Thoracic aorta (tissue), 2 donors: ENCODE measurements around the gene GDF10. TPM values are rescaled to one million over a fixed set of nuclear protein-coding genes. Genes with fewer than 3 reads are reported as not detected.

ENCODE experiments used
- ATAC-seq: fragments of 150-250 bp; one replicate; pipeline ENCODE4 v1.8.0; 2017; ENCODE audit warnings: low read depth; ENCODE audit not compliant: insufficient number of reproducible peaks, low FRiP score
- DNase-seq: peaks from one replicate; pipeline ENCODE4 v3.0.0-alpha.2; 2020; ENCODE audit warnings: low spot score
- H3K27ac ChIP-seq, 2 donors: fragments of 200-600 bp; sonication (generic); 1 replicate in 1 of 2; 2 replicates in 1 of 2; pipeline ENCODE4 v1.5.1; 2016; ENCODE audit warnings: mild to moderate bottlenecking in 2 of 2, moderate library complexity in 2 of 2
- H3K27me3 ChIP-seq: fragments of 200-600 bp; sonication (generic); replicated peaks from 2 replicates; pipeline ENCODE4 v1.6.0; 2016; ENCODE audit warnings: mild to moderate bottlenecking; ENCODE audit not compliant: insufficient read depth
- H3K36me3 ChIP-seq: fragments of 200-600 bp; sonication (generic); one replicate; pipeline ENCODE4 v1.5.1; 2016
- H3K4me1 ChIP-seq, 2 donors: fragments of 200-600 bp; sonication (generic); 1 replicate in 1 of 2; 2 replicates in 1 of 2; pipeline versions ENCODE4 v1.5.1 to v1.6.0; 2016; ENCODE audit warnings: low read depth in 2 of 2, mild to moderate bottlenecking in 1 of 2; ENCODE audit not compliant: control insufficient read depth in 1 of 2
- H3K4me3 ChIP-seq: fragments of 200-600 bp; sonication (generic); 2 replicates; pipeline ENCODE4 v1.5.1; 2016; ENCODE audit warnings: mild to moderate bottlenecking
- H3K9me3 ChIP-seq: fragments of 200-600 bp; sonication (generic); 2 replicates; pipeline ENCODE4 v1.5.1; 2016
- CTCF ChIP-seq: fragments of 200-600 bp; sonication (generic); IDR thresholded peaks from one replicate; pipeline ENCODE4 v1.5.1; 2019; ENCODE audit warnings: antibody characterized with exemption
- total RNA-seq, 2 donors: library from RNA; depleted of rRNA; stranded (reverse); fragments of >200 nt; gene quantifications; one replicate each; pipeline versions ENCODE4 v1.1.0 to v1.2.3, GENCODE V29; 2016

GDF10 gene, protein sequence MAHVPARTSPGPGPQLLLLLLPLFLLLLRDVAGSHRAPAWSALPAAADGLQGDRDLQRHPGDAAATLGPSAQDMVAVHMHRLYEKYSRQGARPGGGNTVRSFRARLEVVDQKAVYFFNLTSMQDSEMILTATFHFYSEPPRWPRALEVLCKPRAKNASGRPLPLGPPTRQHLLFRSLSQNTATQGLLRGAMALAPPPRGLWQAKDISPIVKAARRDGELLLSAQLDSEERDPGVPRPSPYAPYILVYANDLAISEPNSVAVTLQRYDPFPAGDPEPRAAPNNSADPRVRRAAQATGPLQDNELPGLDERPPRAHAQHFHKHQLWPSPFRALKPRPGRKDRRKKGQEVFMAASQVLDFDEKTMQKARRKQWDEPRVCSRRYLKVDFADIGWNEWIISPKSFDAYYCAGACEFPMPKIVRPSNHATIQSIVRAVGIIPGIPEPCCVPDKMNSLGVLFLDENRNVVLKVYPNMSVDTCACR
- 1 to 10 TPM; 2.4 to 2.5 TPM for total RNA-seq

- Histone ChIP-seq H3K4me3 (peak within 1 kb of the TSS; percentile 76), H3K4me1 (peaks cover 14 to 68% of the 10 kb centered on the region in 2 donors), H3K27ac (peak within 1 kb of the TSS; percentile 7 to 9), H3K9me3 (no peaks in the 10 kb centered on the region), H3K27me3 (no peaks in the 10 kb centered on the region), H3K36me3 (no peaks in the 10 kb centered on the region)
- no peak for ATAC-seq
- no peak for TF ChIP-seq CTCF
- no peak for DNase-seq
Measured at GRCh38 chr10:47299611-47300428, at the start of gene GDF10. GDF10 (plus strand) TSS chr10:47300197; CDS start chr10:47300652, 455 bp downstream.

GRCh38 chr10:47252093-47252780 is 47.8 kb upstream of the GDF10 start:
- Histone ChIP-seq H3K4me1 (peaks cover 10 to 53% of the 10 kb centered on the region in 2 donors), H3K4me3 (no peak overlapping the region), H3K9me3 (no peaks in the 10 kb centered on the region), H3K36me3 (no peaks in the 10 kb centered on the region), H3K27me3 (no peaks in the 10 kb centered on the region), H3K27ac (no peak overlapping the region)
- DNase-seq (no peak), ATAC-seq (no peak)
- no peak for TF ChIP-seq CTCF

GRCh38 chr10:47253030-47253637 is 46.9 kb upstream of the GDF10 start:
- DNase-seq, result no peak
- no peak for TF ChIP-seq CTCF
- H3K36me3 ChIP-seq, result no peaks in the 10 kb centered on the region
- ATAC-seq, result no peak
- no peaks in the 10 kb centered on the region for H3K27me3 ChIP-seq
- peak overlapping the region in 1 of 2 donors; percentile 76 for H3K27ac ChIP-seq
- peak overlapping the region; percentile 43 for H3K4me3 ChIP-seq
- peaks cover 10 to 44% of the 10 kb centered on the region in 2 donors for H3K4me1 ChIP-seq
- no peaks in the 10 kb centered on the region for H3K9me3 ChIP-seq

- peak; percentile 23 for DNase-seq
- Histone ChIP-seq H3K36me3 (no peaks in the 10 kb centered on the region), H3K27me3 (no peaks in the 10 kb centered on the region), H3K9me3 (no peaks in the 10 kb centered on the region), H3K27ac (peak overlapping the region; percentile 71 to 76), H3K4me1 (peaks cover 10 to 42% of the 10 kb centered on the region in 2 donors), H3K4me3 (peak overlapping the region; percentile 43)
- peak; percentile 51 for ATAC-seq
- no peak for TF ChIP-seq CTCF
Measured at GRCh38 chr10:47253651-47254375, 46.2 kb upstream of the GDF10 start.
